GM23248 (cell line): Measurements from ENCODE around the gene RPS26.

Experiments used
- EZH2 ChIP-seq: fragments of 200-600 bp; sonication (generic); IDR thresholded peaks from 2 replicates; pipeline ENCODE4 v1.6.1; 2018; ENCODE audit warnings: antibody characterized with exemption, mild to moderate bottlenecking; ENCODE audit not compliant: insufficient read depth, poor library complexity, severe bottlenecking
- EZH2phosphoT487 ChIP-seq: fragments of 200-600 bp; sonication (generic); IDR thresholded peaks from 2 replicates; pipeline ENCODE4 v1.6.1; 2018; ENCODE audit warnings: antibody characterized with exemption, moderate library complexity, mild to moderate bottlenecking, low read depth; ENCODE audit not compliant: insufficient read depth

GRCh38 chr12:56021889-56022497, 19.7 kb upstream of the RPS26 start:
- no peak for TF ChIP-seq EZH2
- no peak for TF ChIP-seq EZH2phosphoT487
